Activated CD4-positive, alpha-beta T cell treated with anti-CD3 and anti-CD28 coated beads, Interleukin-2, amount 50 U/mL, for 24 hours (primary cell): Measurements from ENCODE around the gene HS6ST3.

Experiments
- DNase-seq, 2 donors: peaks; one replicate each; pipeline ENCODE4 v3.0.0-alpha.2; 2020; ENCODE audit warnings: low read depth in 1 of 2, low spot score in 1 of 2

HS6ST3 gene

GRCh38 chr13:96198038-96198437 is 108.1 kb downstream of the HS6ST3 start:
- no peak for DNase-seq

GRCh38 chr13:96199315-96199714 is 109.4 kb downstream of the HS6ST3 start:
- DNase-seq: no peak

- no peak for DNase-seq
Observed at GRCh38 chr13:96200810-96201209, 110.9 kb downstream of the HS6ST3 start.

GRCh38 chr13:96202315-96202714 is 112.4 kb downstream of the HS6ST3 start:
- DNase-seq: no peak

- DNase-seq: no peak
Observed at GRCh38 chr13:96203471-96203870, 113.6 kb downstream of the HS6ST3 start.

- no peak for DNase-seq
Observed at GRCh38 chr13:96214824-96215445, 125.0 kb downstream of the HS6ST3 start.

GRCh38 chr13:96216543-96216942 is 126.6 kb downstream of the HS6ST3 start:
- DNase-seq: no peak

- DNase-seq: no peak
Observed at GRCh38 chr13:96218475-96218874, 128.6 kb downstream of the HS6ST3 start.

- no peak for DNase-seq
Observed at GRCh38 chr13:96221471-96221870, 131.6 kb downstream of the HS6ST3 start.

GRCh38 chr13:96223231-96223630 is 133.3 kb downstream of the HS6ST3 start:
- DNase-seq: no peak

GRCh38 chr13:96229356-96229755 is 139.4 kb downstream of the HS6ST3 start:
- DNase-seq: no peak

- DNase-seq: no peak
Observed at GRCh38 chr13:96238241-96238640, 148.3 kb downstream of the HS6ST3 start.

- no peak for DNase-seq
Observed at GRCh38 chr13:96238861-96239260, 149.0 kb downstream of the HS6ST3 start.

GRCh38 chr13:96243376-96243775 is 153.5 kb downstream of the HS6ST3 start:
- no peak for DNase-seq

GRCh38 chr13:96248103-96248502 is 158.2 kb downstream of the HS6ST3 start:
- DNase-seq: no peak

GRCh38 chr13:96248996-96249395 is 159.1 kb downstream of the HS6ST3 start:
- DNase-seq: no peak

- DNase-seq: no peak
Observed at GRCh38 chr13:96252903-96253302, 163.0 kb downstream of the HS6ST3 start.

GRCh38 chr13:96273196-96273595 is 183.3 kb downstream of the HS6ST3 start:
- DNase-seq: no peak

GRCh38 chr13:96274046-96274445 is 184.1 kb downstream of the HS6ST3 start:
- no peak for DNase-seq

- DNase-seq: no peak
Observed at GRCh38 chr13:96279904-96280303, 190.0 kb downstream of the HS6ST3 start.

- no peak for DNase-seq
Observed at GRCh38 chr13:96284971-96285370, 195.1 kb downstream of the HS6ST3 start.

GRCh38 chr13:96285729-96286128 is 195.8 kb downstream of the HS6ST3 start:
- no peak for DNase-seq
